ENCODE results near the gene TBCK.

DNA sequence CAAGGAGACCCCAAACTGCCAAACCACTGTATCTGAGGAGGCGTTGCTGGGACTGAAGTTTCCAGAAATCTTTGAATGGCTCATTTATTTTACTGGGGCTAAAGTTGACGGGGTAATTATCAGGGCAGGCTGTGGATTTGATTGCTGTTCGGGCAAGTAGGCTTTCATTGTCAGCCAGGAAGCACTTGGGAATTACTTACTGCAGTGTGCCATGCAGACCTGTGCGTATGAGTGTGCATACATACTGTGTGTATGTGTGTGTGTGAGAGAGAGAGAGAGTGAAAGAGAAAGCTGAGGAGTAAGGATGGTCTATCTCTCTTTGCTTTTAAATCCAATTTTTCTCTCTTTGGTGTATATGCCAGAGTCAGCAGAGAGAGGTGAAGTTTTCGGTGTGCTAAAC is 298.0 kb downstream of the TBCK start:
- TF ChIP-seq CTCF (IDR thresholded peaks at IDR 0.05; ENCODE audit: low read length) (no peak), EZH2phosphoT487 (IDR thresholded peaks at IDR 0.05; ENCODE audit: low read length) (no peak), EZH2 (optimal IDR thresholded peaks at IDR 0.05; ENCODE audit: low read depth, low read length) (no peak)

Measured in MM.1S (cell line).